Neutrophil (primary cell): ENCODE data around the gene OPA1.
A peak's percentile ranks its signal among the peaks of the same experiment; 100 is the strongest.
"Not testable (repeated sequence)": the region's sequence is repeated elsewhere in the genome, so short reads cannot be mapped to it uniquely, and the experiment has no call there.

Source experiments
- H3K27ac ChIP-seq: fragments of 200-600 bp; sonication (generic); 2 replicates; pipeline ENCODE4 v1.5.1; 2016; ENCODE audit warnings: mild to moderate bottlenecking, moderate library complexity
- H3K27me3 ChIP-seq: fragments of 200-600 bp; sonication (generic); 2 replicates; pipeline ENCODE4 v1.6.0; 2016; ENCODE audit warnings: mild to moderate bottlenecking
- H3K36me3 ChIP-seq: fragments of 200-600 bp; sonication (generic); 2 replicates; pipeline ENCODE4 v1.5.1; 2017
- H3K4me1 ChIP-seq, 2 experiments: fragments of 200-600 bp in 1 of 2; sonication (generic) in 1 of 2; 1 replicate in 1 of 2; 2 replicates in 1 of 2; pipeline versions ENCODE4 v1.5.1 to v1.6.1; 2013 to 2016; ENCODE audit warnings: low read depth in 1 of 2, low read length in 1 of 2, mild to moderate bottlenecking in 1 of 2, moderate library complexity in 1 of 2; ENCODE audit not compliant: control insufficient read depth in 1 of 2, insufficient read depth in 1 of 2
- H3K4me3 ChIP-seq, 2 experiments: fragments of 200-600 bp in 1 of 2; sonication (generic) in 1 of 2; 1 replicate in 1 of 2; 2 replicates in 1 of 2; pipeline ENCODE4 v1.5.1; 2013 to 2016; ENCODE audit warnings: low read depth in 1 of 2, low read length in 1 of 2, mild to moderate bottlenecking in 1 of 2, moderate library complexity in 1 of 2
- H3K9me3 ChIP-seq: fragments of 200-600 bp; sonication (generic); 2 replicates; pipeline ENCODE4 v1.5.1; 2016
- CTCF ChIP-seq: fragments of 200-600 bp; sonication (generic); IDR thresholded peaks from 2 replicates; pipeline ENCODE4 v1.5.1; 2016; ENCODE audit warnings: antibody characterized with exemption

The OPA1 gene

GRCh38 chr3:193598202-193598601 is 5.2 kb downstream of the OPA1 start:
- no peak overlapping the region for H3K27ac ChIP-seq
- peaks cover 11 to 17% of the 10 kb centered on the region in 2 experiments for H3K4me1 ChIP-seq
- TF ChIP-seq CTCF = no peak
- H3K4me3 ChIP-seq = no peak overlapping the region
- no peaks in the 10 kb centered on the region for H3K9me3 ChIP-seq
- H3K36me3 ChIP-seq = no peaks in the 10 kb centered on the region
- no peaks in the 10 kb centered on the region for H3K27me3 ChIP-seq

- no peaks in the 10 kb centered on the region for H3K9me3 ChIP-seq
- H3K4me3 ChIP-seq = no peak overlapping the region
- H3K27ac ChIP-seq = no peak overlapping the region
- H3K27me3 ChIP-seq = no peaks in the 10 kb centered on the region
- no peak for TF ChIP-seq CTCF
- no peaks in the 10 kb centered on the region for H3K36me3 ChIP-seq
- peaks cover under 1 to 6% of the 10 kb centered on the region in 2 experiments for H3K4me1 ChIP-seq
These were observed 6.4 kb downstream of the OPA1 start for GRCh38 chr3:193599393-193599792.

GRCh38 chr3:193605876-193606275 is 12.9 kb downstream of the OPA1 start:
- no peaks in the 10 kb centered on the region for H3K4me1 ChIP-seq
- H3K9me3 ChIP-seq = no peaks in the 10 kb centered on the region
- no peaks in the 10 kb centered on the region for H3K36me3 ChIP-seq
- H3K27me3 ChIP-seq = no peaks in the 10 kb centered on the region
- peak; percentile 56 for TF ChIP-seq CTCF
- no peak overlapping the region for H3K4me3 ChIP-seq
- H3K27ac ChIP-seq = no peak overlapping the region

- H3K4me1 ChIP-seq, H3K36me3 ChIP-seq, H3K27ac ChIP-seq, H3K27me3 ChIP-seq, H3K4me3 ChIP-seq, H3K9me3 ChIP-seq: not testable (repeated sequence)
These were observed 13.9 kb downstream of the OPA1 start for GRCh38 chr3:193606892-193607291.

- not testable (repeated sequence) for H3K27ac ChIP-seq, H3K4me3 ChIP-seq, H3K9me3 ChIP-seq, H3K27me3 ChIP-seq, H3K4me1 ChIP-seq, H3K36me3 ChIP-seq
These were observed 17.5 kb downstream of the OPA1 start for GRCh38 chr3:193610516-193610915.

GRCh38 chr3:193614430-193614829 is 21.4 kb downstream of the OPA1 start:
- peaks cover 34% of the 10 kb centered on the region for H3K36me3 ChIP-seq
- no peak overlapping the region for H3K27ac ChIP-seq
- no peak for TF ChIP-seq CTCF
- H3K9me3 ChIP-seq = no peaks in the 10 kb centered on the region
- H3K27me3 ChIP-seq = no peaks in the 10 kb centered on the region
- H3K4me1 ChIP-seq = no peaks in the 10 kb centered on the region
- H3K4me3 ChIP-seq = no peak overlapping the region

GRCh38 chr3:193617628-193618027 is 24.6 kb downstream of the OPA1 start:
- TF ChIP-seq CTCF = no peak
- peaks cover 58% of the 10 kb centered on the region for H3K36me3 ChIP-seq

More at GRCh38 chr3:193617628-193618027, 24.6 kb downstream of the OPA1 start:
- Histone ChIP-seq H3K27ac (no peak overlapping the region), H3K9me3 (no peaks in the 10 kb centered on the region), H3K4me1 (no peaks in the 10 kb centered on the region), H3K27me3 (no peaks in the 10 kb centered on the region), H3K4me3 (no peak overlapping the region)
